HG03103 (cell line): ENCODE measurements around the gene IPPK.

Experiments
- ATAC-seq: cut with Tn5 transposase; IDR thresholded peaks from one replicate; pipeline ENCODE4 v1.9.1; 2021; ENCODE audit warnings: low read depth; ENCODE audit not compliant: unreplicated experiment

The IPPK gene

GRCh38 chr9:92658176-92658575, 11.8 kb downstream of the IPPK start:
- no peak for ATAC-seq

GRCh38 chr9:92657296-92658094, 12.4 kb downstream of the IPPK start:
- ATAC-seq, result no peak

- no peak for ATAC-seq
Measured at GRCh38 chr9:92656537-92656925, 13.4 kb downstream of the IPPK start.

- ATAC-seq, result no peak
Measured at GRCh38 chr9:92655896-92656536, 13.9 kb downstream of the IPPK start.

GRCh38 chr9:92655366-92655765, 14.6 kb downstream of the IPPK start:
- no peak for ATAC-seq

GRCh38 chr9:92654481-92655301, 15.2 kb downstream of the IPPK start:
- no peak for ATAC-seq

- no peak for ATAC-seq
Measured at GRCh38 chr9:92652461-92652860, 17.5 kb downstream of the IPPK start.

- no peak for ATAC-seq
Measured at GRCh38 chr9:92650839-92651621, 18.9 kb downstream of the IPPK start.

- ATAC-seq, result no peak
Measured at GRCh38 chr9:92650296-92650695, 19.6 kb downstream of the IPPK start.

- ATAC-seq, result no peak
Measured at GRCh38 chr9:92649007-92649406, 20.9 kb downstream of the IPPK start.

GRCh38 chr9:92648474-92648971, 21.4 kb downstream of the IPPK start:
- ATAC-seq, result no peak

GRCh38 chr9:92647671-92648473, 22.1 kb downstream of the IPPK start:
- ATAC-seq, result no peak

- no peak for ATAC-seq
Measured at GRCh38 chr9:92645041-92645440, 24.9 kb downstream of the IPPK start.

- ATAC-seq, result no peak
Measured at GRCh38 chr9:92644278-92644677, 25.7 kb downstream of the IPPK start.

GRCh38 chr9:92642564-92642963, 27.4 kb downstream of the IPPK start:
- ATAC-seq, result no peak

GRCh38 chr9:92642041-92642451, 27.9 kb downstream of the IPPK start:
- no peak for ATAC-seq

GRCh38 chr9:92641092-92641809, 28.7 kb downstream of the IPPK start:
- ATAC-seq, result no peak

GRCh38 chr9:92640398-92641091, 29.4 kb downstream of the IPPK start:
- ATAC-seq, result no peak
